Neural progenitor cell (in vitro differentiated cells): ENCODE data around the gene G0S2.

Experiments
- EZH2phosphoT487 ChIP-seq: fragments of 200-600 bp; sonication (generic); IDR thresholded peaks from 2 replicates; pipeline ENCODE4 v1.6.1; 2017; ENCODE audit warnings: antibody characterized with exemption
- TF ChIP-seq, protein P1 (sequence below): fragments of 200-600 bp; sonication (generic); IDR thresholded peaks from 2 replicates; pipeline ENCODE4 v1.5.1; 2017; ENCODE audit warnings: antibody characterized with exemption, mild to moderate bottlenecking

DNA sequence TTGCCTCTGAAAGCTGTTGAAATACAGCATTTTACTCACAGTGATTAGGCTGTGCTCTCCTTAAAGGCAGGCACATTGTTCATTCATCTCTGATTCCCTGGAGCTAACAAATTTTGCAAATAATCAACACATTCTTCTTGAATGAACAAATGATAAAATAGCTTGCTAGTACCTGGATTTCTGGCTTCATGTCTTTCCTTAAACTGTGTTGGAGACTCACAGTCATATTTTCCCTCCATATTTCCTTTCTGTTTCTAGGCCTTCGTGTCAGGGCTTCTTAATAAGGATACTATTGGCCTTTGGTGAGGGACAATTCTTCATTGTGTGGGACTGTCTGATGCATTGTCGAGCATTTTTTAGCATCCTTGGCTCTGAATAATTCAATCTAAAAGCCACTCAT is 39.1 kb downstream of the G0S2 start:
- TF ChIP-seq, protein P1, sequence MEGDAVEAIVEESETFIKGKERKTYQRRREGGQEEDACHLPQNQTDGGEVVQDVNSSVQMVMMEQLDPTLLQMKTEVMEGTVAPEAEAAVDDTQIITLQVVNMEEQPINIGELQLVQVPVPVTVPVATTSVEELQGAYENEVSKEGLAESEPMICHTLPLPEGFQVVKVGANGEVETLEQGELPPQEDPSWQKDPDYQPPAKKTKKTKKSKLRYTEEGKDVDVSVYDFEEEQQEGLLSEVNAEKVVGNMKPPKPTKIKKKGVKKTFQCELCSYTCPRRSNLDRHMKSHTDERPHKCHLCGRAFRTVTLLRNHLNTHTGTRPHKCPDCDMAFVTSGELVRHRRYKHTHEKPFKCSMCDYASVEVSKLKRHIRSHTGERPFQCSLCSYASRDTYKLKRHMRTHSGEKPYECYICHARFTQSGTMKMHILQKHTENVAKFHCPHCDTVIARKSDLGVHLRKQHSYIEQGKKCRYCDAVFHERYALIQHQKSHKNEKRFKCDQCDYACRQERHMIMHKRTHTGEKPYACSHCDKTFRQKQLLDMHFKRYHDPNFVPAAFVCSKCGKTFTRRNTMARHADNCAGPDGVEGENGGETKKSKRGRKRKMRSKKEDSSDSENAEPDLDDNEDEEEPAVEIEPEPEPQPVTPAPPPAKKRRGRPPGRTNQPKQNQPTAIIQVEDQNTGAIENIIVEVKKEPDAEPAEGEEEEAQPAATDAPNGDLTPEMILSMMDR: no peak
- no peak for TF ChIP-seq EZH2phosphoT487
